ENCODE results near the gene LHPP.

Gene LHPP

GRCh38 chr10:124559372-124560132 is 97.9 kb downstream of the LHPP start:
- no peak for ATAC-seq

DNA sequence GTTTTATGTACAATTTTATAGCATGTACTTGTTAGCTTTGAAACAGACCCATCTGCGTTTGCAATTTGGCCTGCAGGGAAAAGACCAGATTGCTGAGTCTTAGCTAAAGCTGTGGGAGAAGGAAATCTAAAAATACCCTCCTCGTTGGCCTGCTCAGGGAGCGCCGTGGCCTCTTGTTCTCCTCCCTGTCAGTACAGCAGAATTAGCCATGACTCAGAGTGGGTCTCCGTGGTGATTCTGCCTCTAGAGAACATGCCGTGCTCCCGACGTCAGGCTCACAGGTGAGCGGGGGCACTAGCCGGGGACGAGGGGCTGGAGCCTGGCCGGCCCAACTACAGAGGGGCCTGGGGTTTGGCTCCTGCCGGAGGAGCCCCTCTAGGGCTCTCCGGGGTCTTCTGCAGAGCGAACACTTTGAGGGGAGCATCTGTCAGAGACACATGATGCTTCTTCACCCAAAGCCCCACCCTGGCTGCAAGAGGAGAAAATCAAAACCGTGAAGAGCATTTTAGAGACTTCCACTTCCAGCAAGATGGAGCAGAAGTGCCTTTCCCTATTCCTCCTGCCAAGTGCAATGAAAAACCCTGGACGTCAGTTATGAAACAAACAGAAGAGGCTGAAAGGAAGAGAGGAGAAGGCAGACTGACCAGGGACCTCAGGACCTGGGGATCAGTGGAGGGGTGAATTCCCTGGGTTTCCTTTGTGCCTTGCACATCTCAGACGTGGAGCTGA is 98.9 kb downstream of the LHPP start:
- no peak for ATAC-seq

- ATAC-seq, result no peak
Observed at GRCh38 chr10:124561206-124561605, 99.6 kb downstream of the LHPP start.

- no peak for ATAC-seq
Observed at GRCh38 chr10:124562425-124563060, 100.9 kb downstream of the LHPP start.

DNA sequence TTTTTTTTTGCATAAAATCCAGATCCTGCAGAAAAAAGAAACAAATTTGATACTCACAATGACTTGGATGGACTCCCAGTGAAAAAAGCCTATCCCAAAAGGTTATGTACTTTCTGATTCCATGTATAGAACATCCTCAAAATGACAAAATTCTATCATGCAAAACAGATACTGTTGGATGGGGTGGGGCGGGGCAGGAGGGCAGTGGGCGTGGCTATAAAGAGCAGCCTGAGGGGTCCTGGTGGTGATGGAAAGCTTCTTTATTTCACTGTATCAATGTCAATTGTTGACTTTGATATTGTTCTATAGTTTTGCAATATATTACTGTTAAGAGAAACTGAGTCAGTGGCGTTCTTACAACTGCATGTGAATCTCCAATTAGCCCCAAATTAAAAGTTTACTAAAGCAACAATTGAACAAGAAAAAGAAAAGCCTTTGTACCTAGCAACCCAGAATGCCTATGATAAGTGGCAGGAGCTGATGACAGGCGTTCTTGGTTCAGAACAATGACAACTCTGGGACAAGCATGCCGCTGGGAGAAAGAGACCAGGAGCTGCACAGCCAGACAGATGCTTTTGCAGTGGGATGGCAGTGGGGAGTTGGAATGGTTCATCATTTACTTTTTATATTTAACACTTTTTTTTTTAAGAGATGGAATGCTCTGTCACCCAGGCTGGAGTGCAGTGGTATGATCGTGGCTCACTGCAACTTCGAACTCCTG is 101.9 kb downstream of the LHPP start:
- no peak for ATAC-seq

DNA sequence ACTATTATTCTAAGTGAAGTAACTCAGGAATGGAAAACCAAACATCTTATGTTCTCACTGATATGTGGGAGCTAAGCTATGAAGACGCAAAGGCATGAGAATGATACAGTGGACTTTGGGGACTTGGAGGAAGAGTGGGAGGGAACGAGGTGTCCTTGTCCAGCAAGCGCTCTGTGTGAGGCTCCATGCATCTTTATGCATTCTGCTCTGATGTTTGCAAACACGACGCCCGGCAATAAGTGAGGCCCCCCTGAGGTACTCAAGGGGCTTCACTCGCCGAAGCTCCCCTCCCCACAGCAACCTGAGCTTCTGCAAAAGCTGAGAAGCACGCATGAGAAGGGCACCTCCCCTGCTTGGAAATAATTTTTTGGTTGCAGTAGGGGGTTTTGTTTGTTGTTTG is 103.3 kb downstream of the LHPP start:
- no peak for ATAC-seq

DNA sequence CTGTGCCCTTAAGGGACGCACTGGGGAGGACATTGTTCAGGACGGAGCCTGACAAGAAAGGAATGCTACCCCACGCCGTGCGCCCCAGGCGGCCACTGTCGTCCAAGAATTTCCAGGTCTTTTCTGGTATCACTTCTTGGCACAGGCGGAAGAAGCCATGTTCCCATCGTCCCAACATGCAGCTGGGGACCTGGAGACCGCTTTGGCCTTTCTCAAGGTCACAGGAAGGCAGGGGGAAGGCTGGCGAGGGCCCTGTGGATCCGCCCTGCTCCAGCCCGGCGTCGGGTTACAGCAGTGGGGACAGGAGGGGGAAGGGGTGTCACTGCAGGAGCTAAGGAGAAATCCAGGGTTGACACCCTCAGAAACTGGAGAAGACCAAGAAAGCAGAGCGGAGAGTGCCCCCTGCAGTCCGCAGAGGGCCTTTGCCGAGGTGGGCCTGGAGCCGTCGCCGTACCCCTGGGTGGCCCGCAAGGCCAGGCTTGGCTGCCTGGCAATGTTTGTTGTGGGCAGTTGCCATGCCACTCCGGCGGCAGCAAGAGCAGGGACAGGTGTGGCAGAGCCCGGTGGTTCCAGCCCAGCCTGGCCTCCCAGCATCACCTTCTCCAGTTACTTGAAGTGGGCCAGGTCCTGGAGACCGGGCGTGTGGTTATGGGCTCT is 104.1 kb downstream of the LHPP start:
- no peak for ATAC-seq

- no peak for ATAC-seq
Observed at GRCh38 chr10:124566222-124566888, 104.7 kb downstream of the LHPP start.

DNA sequence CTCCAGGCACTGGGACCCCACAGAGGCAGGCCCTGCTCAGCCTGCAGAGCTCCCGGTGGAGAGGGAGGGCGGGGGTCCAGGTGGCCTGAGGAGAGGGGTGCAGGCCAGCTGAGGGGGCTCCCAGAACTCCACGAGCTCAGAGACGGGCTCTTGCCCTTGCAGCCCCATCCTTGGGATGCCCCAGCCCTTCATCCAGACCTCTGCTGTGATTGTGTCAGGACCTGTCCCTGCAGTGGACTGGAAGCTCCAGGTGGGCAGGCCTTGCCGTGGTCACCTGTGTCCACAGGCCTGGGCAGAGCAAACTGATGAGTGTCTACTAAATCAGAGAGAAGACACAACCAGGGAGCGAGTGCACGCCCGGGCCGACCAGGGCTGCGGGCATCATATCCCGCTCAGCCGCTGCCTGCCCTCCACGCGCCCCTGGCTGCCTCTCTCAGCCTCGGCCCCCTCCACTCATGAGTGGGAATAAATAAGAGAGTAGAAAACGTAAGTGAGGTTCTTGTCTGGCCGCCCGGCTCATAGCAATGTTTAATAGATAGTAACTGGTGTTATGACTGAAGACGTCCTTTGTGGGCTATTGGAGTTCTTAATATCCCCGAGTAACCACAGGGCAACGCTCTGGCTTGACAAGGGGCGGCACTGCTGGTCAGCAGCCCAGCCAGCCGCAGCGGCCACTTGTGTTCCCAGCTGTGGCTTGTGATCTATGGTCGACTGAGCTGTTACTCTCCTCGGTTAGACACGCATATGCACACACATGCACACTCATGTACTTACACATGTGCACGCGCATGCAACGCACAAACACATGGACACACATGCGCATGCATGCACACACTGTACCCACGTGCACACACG is 105.6 kb downstream of the LHPP start:
- no peak for ATAC-seq

GRCh38 chr10:124568339-124568738 is 106.7 kb downstream of the LHPP start:
- no peak for ATAC-seq

DNA sequence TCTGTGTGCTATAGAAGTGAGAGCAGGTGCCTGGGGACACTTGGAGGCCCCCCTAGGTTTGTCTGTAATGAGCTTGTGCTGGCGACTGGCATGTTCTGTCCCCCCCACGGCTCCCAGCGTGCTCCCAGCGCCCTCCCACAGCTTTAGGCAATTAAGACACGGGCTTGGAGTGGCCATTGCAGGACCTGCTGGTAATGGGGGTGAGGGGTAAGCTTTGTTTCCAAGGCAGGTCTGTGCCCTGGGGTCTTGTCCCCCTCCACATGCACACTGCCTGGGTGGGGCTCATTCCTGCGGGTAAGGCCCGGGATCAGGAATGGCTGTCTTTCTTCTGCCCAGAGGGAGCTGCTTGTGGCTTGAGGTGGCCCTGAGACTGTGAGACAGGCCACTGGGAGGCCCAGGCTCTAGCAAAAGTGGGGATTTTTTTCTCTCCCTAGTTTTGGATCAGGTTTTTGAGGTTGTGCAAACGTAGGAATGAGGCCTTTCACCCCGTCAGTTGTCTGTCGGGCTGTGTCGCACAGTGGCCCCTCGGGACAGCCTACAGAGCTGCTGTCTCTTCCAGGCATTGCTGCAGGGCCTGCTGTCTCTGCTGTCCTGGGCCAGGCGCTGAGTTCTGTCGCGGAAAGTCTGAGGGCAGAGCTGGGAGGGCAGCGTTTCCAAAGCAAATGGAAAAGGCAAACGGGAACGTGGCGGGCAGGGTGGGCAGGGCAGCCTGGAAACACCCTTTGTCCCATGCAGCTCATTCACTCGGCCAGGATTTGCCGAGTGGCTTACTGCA is 107.4 kb downstream of the LHPP start:
- ATAC-seq, result no peak

DNA sequence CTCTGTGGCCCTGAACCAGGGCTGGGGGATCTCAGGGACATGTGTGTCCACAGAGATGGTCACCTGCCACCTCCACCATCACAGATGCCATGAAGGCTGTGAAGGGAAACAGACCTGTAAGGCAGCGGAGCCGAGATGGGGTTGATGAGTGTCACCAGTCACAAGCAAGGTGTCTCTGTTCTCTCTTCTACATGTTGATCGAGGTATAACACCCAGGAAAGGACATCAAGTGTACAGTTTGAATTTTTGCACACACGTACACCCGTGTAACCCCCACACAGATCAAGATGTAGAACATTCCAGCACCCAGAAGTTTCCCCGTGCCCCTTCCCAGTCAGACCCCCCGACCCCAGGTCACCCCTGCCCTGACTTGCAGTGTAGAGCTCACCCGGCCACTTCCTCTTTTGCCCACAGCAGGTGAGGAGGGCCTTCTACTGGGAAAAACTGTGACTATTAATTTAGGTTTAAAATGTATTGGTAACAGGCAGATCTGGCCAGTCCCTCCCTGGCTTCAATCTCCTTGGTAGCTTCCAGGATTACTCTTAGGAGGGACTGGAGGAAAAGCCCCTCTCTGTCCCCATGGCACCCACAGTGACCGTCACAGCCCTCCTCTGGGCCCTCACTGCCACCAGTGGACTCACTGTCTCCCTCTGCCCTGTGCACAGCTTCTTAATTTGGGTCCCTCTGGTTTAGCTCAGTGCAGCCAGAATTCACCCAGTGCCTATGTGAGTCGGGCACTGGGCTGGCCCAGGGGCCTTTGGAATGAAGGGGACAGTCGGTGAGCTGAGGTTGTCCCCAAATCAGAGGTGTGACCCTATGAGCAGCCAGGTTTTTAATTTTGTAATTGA is 108.2 kb downstream of the LHPP start:
- ATAC-seq, result no peak

GRCh38 chr10:124570646-124571045 is 109.0 kb downstream of the LHPP start:
- no peak for ATAC-seq

GRCh38 chr10:124572751-124573150 is 111.1 kb downstream of the LHPP start:
- ATAC-seq, result no peak

DNA sequence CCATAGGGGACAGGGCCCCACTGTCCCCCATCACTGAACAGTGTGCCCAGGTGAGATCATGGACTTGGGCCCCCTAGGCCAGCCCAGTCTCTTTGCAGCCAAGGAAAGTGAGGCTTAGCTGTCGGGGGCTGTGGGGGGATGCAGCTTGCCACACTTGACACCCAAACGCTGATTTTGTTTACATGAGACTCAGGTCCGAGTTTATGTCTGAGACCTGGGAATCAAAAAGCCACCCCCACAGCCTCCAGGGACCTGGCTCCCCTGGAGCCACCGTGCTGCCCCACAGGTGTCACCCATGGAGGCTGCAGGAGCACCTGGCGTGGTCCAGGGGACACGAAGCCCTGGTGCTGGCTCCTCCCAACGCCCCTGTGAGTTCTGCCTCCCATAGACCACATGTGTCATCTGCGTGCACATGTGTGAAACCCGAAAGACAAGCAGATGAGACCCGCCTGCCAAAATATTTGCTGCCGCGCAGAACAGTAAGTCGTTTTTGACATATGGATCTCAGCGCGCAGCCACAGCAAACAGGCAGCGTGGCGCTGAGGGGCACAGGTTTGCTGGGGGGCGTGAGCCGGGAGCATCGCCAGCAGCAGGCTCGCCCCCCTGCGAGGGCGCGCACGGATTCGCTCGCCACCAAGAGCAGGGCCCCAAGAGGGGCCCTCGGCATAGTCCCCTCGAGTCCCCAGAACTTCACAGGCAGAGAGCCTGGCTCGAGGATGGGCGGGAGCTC is 112.3 kb downstream of the LHPP start:
- ATAC-seq, result no peak

- no peak for ATAC-seq
Observed at GRCh38 chr10:124574456-124575070, 112.9 kb downstream of the LHPP start.

GRCh38 chr10:124575107-124576035 is 113.7 kb downstream of the LHPP start:
- ATAC-seq, result no peak

All from activated CD4-positive, CD25-positive, alpha-beta regulatory T cell treated with anti-CD3 and anti-CD28 coated beads, Interleukin-2, amount 50 U/mL, for 24 hours (primary cell).